ENCODE measurements around the gene MCCC1.
"Not testable (repeated sequence)": the region's sequence is repeated elsewhere in the genome, so short reads cannot be mapped to it uniquely, and the experiment has no call there.

Gene MCCC1

DNA sequence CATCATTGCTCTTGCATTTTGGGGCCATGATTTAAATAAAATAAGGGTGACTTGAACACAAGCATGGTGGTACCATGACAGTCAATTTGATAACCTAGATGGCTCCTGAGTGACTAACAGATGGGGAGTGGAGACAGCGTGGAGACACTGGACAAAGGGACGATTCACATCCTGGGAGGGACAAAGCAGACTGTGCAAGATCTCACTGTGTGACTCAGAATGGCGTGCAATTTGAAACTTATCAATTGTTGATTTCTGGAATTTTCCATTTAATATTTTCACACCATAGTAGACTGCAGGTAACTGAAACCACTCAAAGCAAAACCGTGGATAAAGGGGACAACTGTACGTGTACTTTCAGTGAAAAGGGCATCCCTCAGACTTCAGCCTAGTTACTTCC, 25.5 kb downstream of the MCCC1 start (continued):
- TF ChIP-seq, protein P1, sequence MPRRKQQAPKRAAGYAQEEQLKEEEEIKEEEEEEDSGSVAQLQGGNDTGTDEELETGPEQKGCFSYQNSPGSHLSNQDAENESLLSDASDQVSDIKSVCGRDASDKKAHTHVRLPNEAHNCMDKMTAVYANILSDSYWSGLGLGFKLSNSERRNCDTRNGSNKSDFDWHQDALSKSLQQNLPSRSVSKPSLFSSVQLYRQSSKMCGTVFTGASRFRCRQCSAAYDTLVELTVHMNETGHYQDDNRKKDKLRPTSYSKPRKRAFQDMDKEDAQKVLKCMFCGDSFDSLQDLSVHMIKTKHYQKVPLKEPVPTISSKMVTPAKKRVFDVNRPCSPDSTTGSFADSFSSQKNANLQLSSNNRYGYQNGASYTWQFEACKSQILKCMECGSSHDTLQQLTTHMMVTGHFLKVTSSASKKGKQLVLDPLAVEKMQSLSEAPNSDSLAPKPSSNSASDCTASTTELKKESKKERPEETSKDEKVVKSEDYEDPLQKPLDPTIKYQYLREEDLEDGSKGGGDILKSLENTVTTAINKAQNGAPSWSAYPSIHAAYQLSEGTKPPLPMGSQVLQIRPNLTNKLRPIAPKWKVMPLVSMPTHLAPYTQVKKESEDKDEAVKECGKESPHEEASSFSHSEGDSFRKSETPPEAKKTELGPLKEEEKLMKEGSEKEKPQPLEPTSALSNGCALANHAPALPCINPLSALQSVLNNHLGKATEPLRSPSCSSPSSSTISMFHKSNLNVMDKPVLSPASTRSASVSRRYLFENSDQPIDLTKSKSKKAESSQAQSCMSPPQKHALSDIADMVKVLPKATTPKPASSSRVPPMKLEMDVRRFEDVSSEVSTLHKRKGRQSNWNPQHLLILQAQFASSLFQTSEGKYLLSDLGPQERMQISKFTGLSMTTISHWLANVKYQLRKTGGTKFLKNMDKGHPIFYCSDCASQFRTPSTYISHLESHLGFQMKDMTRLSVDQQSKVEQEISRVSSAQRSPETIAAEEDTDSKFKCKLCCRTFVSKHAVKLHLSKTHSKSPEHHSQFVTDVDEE (CRISPR knock-in tag; IDR thresholded peaks at IDR 0.05) = no peak
- TF ChIP-seq ESRRG (CRISPR knock-in tag; IDR thresholded peaks at IDR 0.05) = no peak
- no peak for TF ChIP-seq ZFP3 (CRISPR knock-in tag; IDR thresholded peaks at IDR 0.05)
- TF ChIP-seq GLIS3 (CRISPR knock-in tag; IDR thresholded peaks at IDR 0.05) = no peak
- TF ChIP-seq ZNF8 (CRISPR knock-in tag; IDR thresholded peaks at IDR 0.05) = no peak
- TF ChIP-seq RARB (CRISPR knock-in tag; IDR thresholded peaks at IDR 0.05) = no peak

DNA sequence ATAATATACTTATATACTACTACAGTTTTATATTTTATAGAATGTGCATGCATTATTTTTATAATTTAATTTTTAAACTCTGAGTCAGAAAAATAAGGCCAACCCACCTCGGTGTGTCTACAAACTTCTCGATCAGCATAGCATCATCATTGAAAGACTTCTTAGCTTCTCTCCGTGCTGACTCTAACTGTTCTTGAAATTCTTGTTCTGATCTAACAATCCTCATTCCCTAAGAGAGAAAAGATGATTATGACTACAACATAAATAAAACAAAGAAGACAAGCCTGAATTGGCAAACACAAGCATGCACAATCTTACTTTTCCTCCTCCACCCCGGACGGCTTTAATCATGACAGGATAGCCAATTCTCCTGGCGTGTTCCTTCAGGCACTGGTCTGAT, 28.4 kb downstream of the MCCC1 start:
- no peak for TF ChIP-seq ZFP3 (CRISPR knock-in tag; IDR thresholded peaks at IDR 0.05)
- TF ChIP-seq, protein P1 (CRISPR knock-in tag; IDR thresholded peaks at IDR 0.05) = no peak
- TF ChIP-seq, protein P2, sequence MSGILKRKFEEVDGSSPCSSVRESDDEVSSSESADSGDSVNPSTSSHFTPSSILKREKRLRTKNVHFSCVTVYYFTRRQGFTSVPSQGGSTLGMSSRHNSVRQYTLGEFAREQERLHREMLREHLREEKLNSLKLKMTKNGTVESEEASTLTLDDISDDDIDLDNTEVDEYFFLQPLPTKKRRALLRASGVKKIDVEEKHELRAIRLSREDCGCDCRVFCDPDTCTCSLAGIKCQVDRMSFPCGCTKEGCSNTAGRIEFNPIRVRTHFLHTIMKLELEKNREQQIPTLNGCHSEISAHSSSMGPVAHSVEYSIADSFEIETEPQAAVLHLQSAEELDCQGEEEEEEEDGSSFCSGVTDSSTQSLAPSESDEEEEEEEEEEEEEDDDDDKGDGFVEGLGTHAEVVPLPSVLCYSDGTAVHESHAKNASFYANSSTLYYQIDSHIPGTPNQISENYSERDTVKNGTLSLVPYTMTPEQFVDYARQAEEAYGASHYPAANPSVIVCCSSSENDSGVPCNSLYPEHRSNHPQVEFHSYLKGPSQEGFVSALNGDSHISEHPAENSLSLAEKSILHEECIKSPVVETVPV (CRISPR knock-in tag; IDR thresholded peaks at IDR 0.05) = no peak
- no peak for ATAC-seq

DNA sequence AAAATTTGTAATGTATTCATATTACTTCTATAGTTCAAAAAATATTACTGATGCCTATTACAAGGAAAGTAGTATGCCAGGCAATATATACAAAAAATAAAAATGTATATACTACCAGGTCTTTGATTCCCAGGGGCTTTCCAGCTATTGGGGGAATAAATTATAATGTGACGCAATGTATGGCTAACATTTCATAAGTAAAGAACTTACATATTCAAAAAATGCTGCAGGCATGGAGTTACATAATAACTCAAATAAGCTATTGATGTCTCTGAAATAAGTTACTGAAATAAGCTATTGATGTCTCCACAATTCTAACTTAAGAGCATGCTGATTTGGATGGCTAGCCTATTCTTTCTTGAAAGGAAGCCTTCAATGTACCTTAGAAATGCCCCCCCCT, 30.2 kb downstream of the MCCC1 start:
- ATAC-seq = no peak
- TF ChIP-seq ARNTL (CRISPR knock-in tag; IDR thresholded peaks at IDR 0.05; ENCODE audit: borderline replicate concordance, low read depth) (no peak), ZNF70 (CRISPR knock-in tag; IDR thresholded peaks at IDR 0.05) (no peak), RARB (CRISPR knock-in tag; IDR thresholded peaks at IDR 0.05) (no peak), ESRRG (CRISPR knock-in tag; IDR thresholded peaks at IDR 0.05) (no peak), GLIS3 (CRISPR knock-in tag; IDR thresholded peaks at IDR 0.05) (no peak), TOX (CRISPR knock-in tag; IDR thresholded peaks at IDR 0.05; ENCODE audit: borderline replicate concordance) (no peak), CSDC2 (CRISPR knock-in tag; IDR thresholded peaks at IDR 0.05) (no peak), ZFP3 (CRISPR knock-in tag; IDR thresholded peaks at IDR 0.05) (no peak)
- TF ChIP-seq, protein P3, sequence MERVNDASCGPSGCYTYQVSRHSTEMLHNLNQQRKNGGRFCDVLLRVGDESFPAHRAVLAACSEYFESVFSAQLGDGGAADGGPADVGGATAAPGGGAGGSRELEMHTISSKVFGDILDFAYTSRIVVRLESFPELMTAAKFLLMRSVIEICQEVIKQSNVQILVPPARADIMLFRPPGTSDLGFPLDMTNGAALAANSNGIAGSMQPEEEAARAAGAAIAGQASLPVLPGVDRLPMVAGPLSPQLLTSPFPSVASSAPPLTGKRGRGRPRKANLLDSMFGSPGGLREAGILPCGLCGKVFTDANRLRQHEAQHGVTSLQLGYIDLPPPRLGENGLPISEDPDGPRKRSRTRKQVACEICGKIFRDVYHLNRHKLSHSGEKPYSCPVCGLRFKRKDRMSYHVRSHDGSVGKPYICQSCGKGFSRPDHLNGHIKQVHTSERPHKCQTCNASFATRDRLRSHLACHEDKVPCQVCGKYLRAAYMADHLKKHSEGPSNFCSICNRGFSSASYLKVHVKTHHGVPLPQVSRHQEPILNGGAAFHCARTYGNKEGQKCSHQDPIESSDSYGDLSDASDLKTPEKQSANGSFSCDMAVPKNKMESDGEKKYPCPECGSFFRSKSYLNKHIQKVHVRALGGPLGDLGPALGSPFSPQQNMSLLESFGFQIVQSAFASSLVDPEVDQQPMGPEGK (CRISPR knock-in tag; IDR thresholded peaks at IDR 0.05; ENCODE audit: borderline replicate concordance) = no peak
- TF ChIP-seq, protein P4, sequence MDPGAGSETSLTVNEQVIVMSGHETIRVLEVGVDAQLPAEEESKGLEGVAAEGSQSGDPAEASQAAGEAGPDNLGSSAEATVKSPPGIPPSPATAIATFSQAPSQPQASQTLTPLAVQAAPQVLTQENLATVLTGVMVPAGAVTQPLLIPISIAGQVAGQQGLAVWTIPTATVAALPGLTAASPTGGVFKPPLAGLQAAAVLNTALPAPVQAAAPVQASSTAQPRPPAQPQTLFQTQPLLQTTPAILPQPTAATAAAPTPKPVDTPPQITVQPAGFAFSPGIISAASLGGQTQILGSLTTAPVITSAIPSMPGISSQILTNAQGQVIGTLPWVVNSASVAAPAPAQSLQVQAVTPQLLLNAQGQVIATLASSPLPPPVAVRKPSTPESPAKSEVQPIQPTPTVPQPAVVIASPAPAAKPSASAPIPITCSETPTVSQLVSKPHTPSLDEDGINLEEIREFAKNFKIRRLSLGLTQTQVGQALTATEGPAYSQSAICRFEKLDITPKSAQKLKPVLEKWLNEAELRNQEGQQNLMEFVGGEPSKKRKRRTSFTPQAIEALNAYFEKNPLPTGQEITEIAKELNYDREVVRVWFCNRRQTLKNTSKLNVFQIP (CRISPR knock-in tag; IDR thresholded peaks at IDR 0.05; ENCODE audit: borderline replicate concordance, low read depth) = no peak

DNA sequence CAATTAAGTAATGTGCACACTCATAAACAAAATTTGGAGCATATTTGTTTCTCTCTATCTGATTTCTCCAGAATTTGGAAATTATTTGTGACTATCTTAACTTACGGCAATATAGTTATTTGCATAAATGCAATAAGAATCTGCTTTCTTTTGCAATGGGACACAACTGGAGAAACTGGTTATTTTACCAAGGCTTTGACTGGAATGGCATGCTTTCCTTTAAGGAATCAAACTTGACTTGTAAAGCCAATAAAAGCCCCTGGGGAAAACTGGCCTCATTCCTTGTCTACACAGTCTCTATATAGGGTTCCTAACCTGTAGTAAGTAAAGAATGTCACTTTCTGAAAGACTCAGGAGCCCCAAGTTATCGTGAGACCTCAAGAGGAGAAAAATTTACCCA, 32.4 kb downstream of the MCCC1 start:
- not testable (repeated sequence) for ATAC-seq

DNA sequence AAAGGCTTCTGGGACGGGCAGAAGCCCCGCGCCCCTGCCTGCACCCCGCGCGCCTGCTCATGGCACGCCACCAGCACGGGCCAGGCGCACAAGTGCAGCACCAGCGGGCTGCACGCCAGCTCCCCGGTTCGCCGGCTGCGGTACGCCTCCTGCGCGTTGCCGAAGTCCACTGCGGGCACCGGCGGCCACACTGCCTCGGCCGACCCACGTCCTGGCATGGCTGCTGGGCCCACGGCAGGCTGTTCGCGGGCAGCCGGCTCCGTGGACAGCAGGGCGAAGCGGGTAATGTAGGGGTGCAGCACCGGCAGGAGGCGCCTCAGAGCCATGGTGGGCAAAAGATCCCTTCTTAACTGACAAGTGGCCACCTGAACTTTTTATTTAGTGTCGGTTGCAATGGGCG, 34.8 kb downstream of the MCCC1 start:
- ATAC-seq = no peak
- TF ChIP-seq PPARA (CRISPR knock-in tag; IDR thresholded peaks at IDR 0.05; ENCODE audit: borderline replicate concordance) (no peak), ARNTL (CRISPR knock-in tag; IDR thresholded peaks at IDR 0.05; ENCODE audit: borderline replicate concordance, low read depth) (no peak), ISL1 (CRISPR knock-in tag; IDR thresholded peaks at IDR 0.05) (no peak), TOX (CRISPR knock-in tag; IDR thresholded peaks at IDR 0.05; ENCODE audit: borderline replicate concordance) (no peak), ZNF565 (CRISPR knock-in tag; conservative IDR thresholded peaks at IDR 0.05; ENCODE audit: low read depth) (no peak), ZFP30 (CRISPR knock-in tag; IDR thresholded peaks at IDR 0.05) (no peak), BACH2 (CRISPR knock-in tag; IDR thresholded peaks at IDR 0.05; ENCODE audit: borderline replicate concordance) (no peak), GLIS3 (CRISPR knock-in tag; IDR thresholded peaks at IDR 0.05) (no peak), RARB (CRISPR knock-in tag; IDR thresholded peaks at IDR 0.05) (no peak)
- TF ChIP-seq, protein P1 (CRISPR knock-in tag; IDR thresholded peaks at IDR 0.05) = no peak
- TF ChIP-seq, protein P5, sequence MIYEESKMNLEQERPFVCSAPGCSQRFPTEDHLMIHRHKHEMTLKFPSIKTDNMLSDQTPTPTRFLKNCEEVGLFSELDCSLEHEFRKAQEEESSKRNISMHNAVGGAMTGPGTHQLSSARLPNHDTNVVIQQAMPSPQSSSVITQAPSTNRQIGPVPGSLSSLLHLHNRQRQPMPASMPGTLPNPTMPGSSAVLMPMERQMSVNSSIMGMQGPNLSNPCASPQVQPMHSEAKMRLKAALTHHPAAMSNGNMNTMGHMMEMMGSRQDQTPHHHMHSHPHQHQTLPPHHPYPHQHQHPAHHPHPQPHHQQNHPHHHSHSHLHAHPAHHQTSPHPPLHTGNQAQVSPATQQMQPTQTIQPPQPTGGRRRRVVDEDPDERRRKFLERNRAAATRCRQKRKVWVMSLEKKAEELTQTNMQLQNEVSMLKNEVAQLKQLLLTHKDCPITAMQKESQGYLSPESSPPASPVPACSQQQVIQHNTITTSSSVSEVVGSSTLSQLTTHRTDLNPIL (CRISPR knock-in tag; IDR thresholded peaks at IDR 0.05; ENCODE audit: low read depth) = no peak

Measured in SK-N-SH treated with all-trans-retinoic acid at 6 μM for 48 hours (cell line).